T-helper 17 cell (primary cell): ENCODE results near the gene LGR6. TPM values are rescaled to one million over a fixed set of nuclear protein-coding genes. Genes with fewer than 3 reads are reported as not detected.
"Not testable (repeated sequence)": the region's sequence is repeated elsewhere in the genome, so short reads cannot be mapped to it uniquely, and the experiment has no call there.

Experiments
- ATAC-seq: fragments of 150-1000 bp; cut with Tn5 transposase; 2 replicates; pipeline ENCODE4 v1.10.0; 2021; ENCODE audit warnings: mild to moderate bottlenecking, moderate library complexity
- DNase-seq, 3 donors: peaks; one replicate each; pipeline versions ENCODE4 v3.0.0 to v3.0.0-alpha.2; 2020 to 2021
- H3K9me3 ChIP-seq: one replicate; pipeline ENCODE4 v1.7.0; 2013; ENCODE audit warnings: low read length, mild to moderate bottlenecking; ENCODE audit not compliant: control insufficient read depth, poor library complexity, severe bottlenecking
- H3K27ac Mint-ChIP-seq: one replicate; pipeline ENCODE4 v1.8.0; 2022; ENCODE audit warnings: mild to moderate bottlenecking, moderate library complexity, mixed read lengths
- H3K27me3 Mint-ChIP-seq: one replicate; pipeline ENCODE4 v1.8.0; 2022; ENCODE audit warnings: mixed read lengths
- H3K36me3 Mint-ChIP-seq: one replicate; pipeline ENCODE4 v1.8.0; 2022; ENCODE audit warnings: low read depth, mixed read lengths
- H3K4me1 Mint-ChIP-seq: one replicate; pipeline ENCODE4 v1.8.0; 2022; ENCODE audit warnings: mild to moderate bottlenecking, mixed read lengths
- H3K4me3 Mint-ChIP-seq: one replicate; pipeline ENCODE4 v1.8.0; 2022; ENCODE audit warnings: mild to moderate bottlenecking, moderate library complexity, mixed read lengths
- total RNA-seq, 4 donors: library from RNA in 2 of 4; stranded (reverse) in 2 of 4; gene quantifications; one replicate each; pipeline ENCODE4 v1.2.3 and lab custom pipeline; 2022 to 2026

LGR6 gene
- total RNA-seq, 2 donors from 2014 or later = 0.13 to 0.25 TPM

GRCh38 chr1:202189918-202190715 lies 3.5 kb upstream of the LGR6 start:
- DNase-seq = no peak
- Mint-ChIP-seq H3K4me3 (no peak overlapping the region), H3K4me1 (peaks cover 6% of the 10 kb centered on the region), H3K27me3 (peaks cover 39% of the 10 kb centered on the region), H3K27ac (peak overlapping the region; percentile 9), H3K36me3 (no peaks in the 10 kb centered on the region)
- ATAC-seq = no peak
- H3K9me3 ChIP-seq = no peaks in the 10 kb centered on the region

DNA sequence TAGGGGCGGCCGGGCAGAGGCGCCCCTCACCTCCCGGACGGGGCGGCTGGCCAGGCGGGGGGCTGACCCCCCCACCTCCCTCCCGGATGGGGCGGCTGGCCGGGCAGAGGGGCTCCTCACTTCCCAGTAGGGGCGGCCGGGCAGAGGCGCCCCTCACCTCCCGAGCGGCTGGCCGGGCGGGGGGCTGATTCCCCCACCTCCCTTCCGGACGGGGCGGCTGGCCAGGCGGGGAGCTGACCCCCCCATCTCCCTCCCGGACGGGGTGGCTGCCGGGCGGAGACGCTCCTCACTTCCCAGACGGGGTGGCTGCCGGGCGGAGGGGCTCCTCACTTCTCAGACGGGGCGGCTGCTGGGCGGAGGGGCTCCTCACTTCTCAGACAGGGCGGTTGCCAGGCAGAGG lies 2.2 kb upstream of the LGR6 start:
- peaks cover 52% of the 10 kb centered on the region for H3K27me3 Mint-ChIP-seq
- H3K36me3 Mint-ChIP-seq, ATAC-seq, H3K4me1 Mint-ChIP-seq, H3K27ac Mint-ChIP-seq, DNase-seq, H3K9me3 ChIP-seq, H3K4me3 Mint-ChIP-seq: not testable (repeated sequence)

GRCh38 chr1:202192770-202193613 lies 607 bp upstream of the LGR6 start:
- Mint-ChIP-seq H3K4me3 (no peak overlapping the region), H3K27ac (no peak overlapping the region), H3K4me1 (peaks cover 4% of the 10 kb centered on the region), H3K27me3 (peaks cover 51% of the 10 kb centered on the region), H3K36me3 (no peaks in the 10 kb centered on the region)
- no peaks in the 10 kb centered on the region for H3K9me3 ChIP-seq
- ATAC-seq (peak; percentile 66), DNase-seq (peak; percentile 35 to 44 (median 43))

DNA sequence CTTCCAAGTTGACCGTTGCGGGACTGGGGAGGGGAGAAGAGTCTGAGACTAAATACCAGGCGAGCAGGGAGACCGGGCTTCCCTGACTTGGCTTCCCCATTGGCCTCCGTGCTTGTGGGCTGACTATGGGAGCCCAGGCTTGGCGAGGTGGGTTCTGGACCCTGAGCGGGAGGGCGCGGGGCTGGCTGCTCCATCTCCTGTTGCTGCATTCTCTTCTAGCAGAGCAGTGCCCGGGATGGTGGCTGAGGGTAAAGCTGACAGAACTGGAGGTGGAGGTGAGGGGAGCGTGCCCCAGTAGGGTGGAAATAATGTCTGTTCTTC lies 689 bp downstream of the LGR6 start:
- H3K36me3 Mint-ChIP-seq = no peaks in the 10 kb centered on the region
- ATAC-seq (no peak), DNase-seq (no peak)
- H3K9me3 ChIP-seq = no peaks in the 10 kb centered on the region
- H3K27ac Mint-ChIP-seq = no peak overlapping the region
- H3K4me1 Mint-ChIP-seq = peaks cover 9% of the 10 kb centered on the region
- peaks cover 54% of the 10 kb centered on the region for H3K27me3 Mint-ChIP-seq
- H3K4me3 Mint-ChIP-seq = no peak overlapping the region

DNA sequence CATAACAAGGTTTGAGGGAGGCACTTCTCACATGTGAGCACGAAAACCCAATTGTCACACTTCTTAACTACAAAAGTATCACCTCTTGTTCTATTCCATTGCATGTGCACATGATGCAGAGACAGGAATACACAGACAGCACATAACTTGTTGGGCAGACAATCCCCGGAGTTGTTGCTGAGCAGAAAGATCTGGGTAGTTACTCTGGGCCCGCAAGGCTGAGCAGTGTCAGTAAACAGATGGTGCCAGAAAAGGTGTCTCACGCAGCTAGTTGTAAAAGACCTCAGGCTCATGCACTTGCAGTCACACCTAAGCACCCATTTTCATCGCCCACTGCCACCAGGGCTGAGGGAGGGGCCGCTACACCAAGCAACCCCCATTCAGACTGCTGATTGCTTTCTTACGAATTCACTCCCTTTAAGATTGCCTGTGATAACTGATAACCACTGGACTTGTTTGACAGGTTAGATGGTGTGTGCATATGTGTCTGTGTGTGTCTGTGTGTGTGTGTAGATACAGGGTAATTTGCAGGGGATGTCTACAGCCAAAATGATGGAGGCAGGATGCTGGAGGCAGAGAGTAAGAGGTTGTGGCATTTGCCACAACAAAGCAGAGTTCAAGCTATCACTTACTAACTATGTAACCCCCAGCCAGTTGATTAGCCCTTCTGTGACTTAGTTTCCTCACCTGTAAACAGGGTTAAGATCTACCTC lies 4.2 kb downstream of the LGR6 start:
- Mint-ChIP-seq H3K27me3 (peaks cover 43% of the 10 kb centered on the region), H3K36me3 (no peaks in the 10 kb centered on the region), H3K4me3 (no peak overlapping the region), H3K27ac (no peak overlapping the region), H3K4me1 (peaks cover 20% of the 10 kb centered on the region)
- DNase-seq (no peak), ATAC-seq (peak; percentile 24)
- H3K9me3 ChIP-seq = no peaks in the 10 kb centered on the region

GRCh38 chr1:202198366-202198724 lies 4.7 kb downstream of the LGR6 start:
- no peaks in the 10 kb centered on the region for H3K9me3 ChIP-seq
- Mint-ChIP-seq H3K4me3 (no peak overlapping the region), H3K36me3 (no peaks in the 10 kb centered on the region), H3K4me1 (peaks cover 20% of the 10 kb centered on the region), H3K27me3 (peaks cover 42% of the 10 kb centered on the region), H3K27ac (no peak overlapping the region)
- DNase-seq (no peak), ATAC-seq (no peak)

DNA sequence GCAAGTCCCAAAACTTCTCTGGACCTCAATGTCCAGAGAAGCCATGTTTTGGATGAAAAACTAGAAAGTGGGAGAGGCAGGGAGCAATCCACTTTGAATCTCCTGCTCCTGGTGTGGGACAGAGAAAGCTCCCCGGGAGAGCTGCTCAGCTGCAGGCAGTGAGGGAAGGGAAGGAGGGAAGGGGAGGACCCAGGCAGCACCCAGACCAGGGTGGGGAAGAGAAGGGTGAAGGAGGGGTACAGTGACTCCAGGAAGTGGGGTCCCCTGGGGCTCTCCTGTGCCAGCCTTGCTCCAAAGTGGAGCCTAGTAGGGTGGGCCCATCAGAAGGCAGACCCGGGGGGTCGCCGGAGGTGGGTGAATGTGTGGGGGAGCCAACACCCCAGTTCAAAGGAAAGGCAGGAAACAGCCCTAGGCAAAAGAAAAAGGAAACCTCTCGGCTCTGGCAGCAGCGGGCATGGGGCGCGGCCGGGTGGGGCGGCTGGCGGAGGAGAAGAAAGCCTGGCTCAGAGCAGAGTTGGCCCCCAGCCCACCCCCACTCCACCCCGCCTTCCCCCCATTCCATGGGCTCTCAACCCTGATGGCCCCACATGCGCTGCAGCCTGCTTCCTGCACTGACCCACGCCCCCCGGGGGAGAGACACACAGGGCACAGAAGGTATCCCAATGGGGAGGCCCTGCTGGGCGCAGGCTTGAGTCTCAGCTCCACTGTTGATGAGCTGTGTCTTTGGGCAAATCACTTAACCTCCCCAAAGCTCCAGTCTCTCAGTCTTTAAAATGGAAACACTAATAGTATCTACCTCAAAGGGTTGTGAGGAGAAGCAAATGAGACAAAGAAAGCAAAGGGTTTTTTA lies 5.7 kb downstream of the LGR6 start:
- peaks cover 34% of the 10 kb centered on the region for H3K27me3 Mint-ChIP-seq
- no peaks in the 10 kb centered on the region for H3K9me3 ChIP-seq
- H3K36me3 Mint-ChIP-seq = no peaks in the 10 kb centered on the region
- peaks cover 18% of the 10 kb centered on the region for H3K4me1 Mint-ChIP-seq
- ATAC-seq = no peak
- no peak overlapping the region for H3K4me3 Mint-ChIP-seq
- no peak overlapping the region for H3K27ac Mint-ChIP-seq
- DNase-seq = no peak

- DNase-seq = no peak
- Mint-ChIP-seq H3K27me3 (peaks cover 25% of the 10 kb centered on the region), H3K27ac (no peak overlapping the region), H3K4me3 (peak overlapping the region; percentile 9), H3K4me1 (peaks cover 18% of the 10 kb centered on the region), H3K36me3 (no peaks in the 10 kb centered on the region)
- no peaks in the 10 kb centered on the region for H3K9me3 ChIP-seq
- no peak for ATAC-seq
Observed at GRCh38 chr1:202200112-202200548, 6.5 kb downstream of the LGR6 start.

DNA sequence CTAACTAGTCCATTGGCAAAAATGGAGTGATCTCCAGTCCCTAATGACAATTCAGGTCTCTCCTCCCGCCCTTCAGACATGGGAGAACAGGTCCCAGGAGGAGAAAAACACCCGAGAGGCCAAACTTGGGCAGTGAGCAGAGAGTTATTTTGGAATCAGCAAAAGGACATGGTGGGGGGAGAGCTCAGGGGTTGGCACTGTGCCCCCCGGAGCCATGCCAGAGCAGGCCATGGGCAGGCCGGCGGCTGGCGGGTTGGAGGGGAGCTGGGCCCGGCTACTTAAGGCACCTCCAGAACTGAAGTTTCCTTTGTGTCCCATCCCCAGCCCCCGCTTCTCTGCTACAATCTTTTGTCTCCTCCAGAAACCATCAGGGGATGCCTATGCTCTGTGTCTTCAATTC lies 7.1 kb downstream of the LGR6 start:
- H3K4me1 Mint-ChIP-seq = peaks cover 18% of the 10 kb centered on the region
- ATAC-seq = no peak
- no peak overlapping the region for H3K4me3 Mint-ChIP-seq
- H3K27me3 Mint-ChIP-seq = peaks cover 20% of the 10 kb centered on the region
- no peak overlapping the region for H3K27ac Mint-ChIP-seq
- H3K36me3 Mint-ChIP-seq = no peaks in the 10 kb centered on the region
- no peak for DNase-seq
- H3K9me3 ChIP-seq = no peaks in the 10 kb centered on the region

DNA sequence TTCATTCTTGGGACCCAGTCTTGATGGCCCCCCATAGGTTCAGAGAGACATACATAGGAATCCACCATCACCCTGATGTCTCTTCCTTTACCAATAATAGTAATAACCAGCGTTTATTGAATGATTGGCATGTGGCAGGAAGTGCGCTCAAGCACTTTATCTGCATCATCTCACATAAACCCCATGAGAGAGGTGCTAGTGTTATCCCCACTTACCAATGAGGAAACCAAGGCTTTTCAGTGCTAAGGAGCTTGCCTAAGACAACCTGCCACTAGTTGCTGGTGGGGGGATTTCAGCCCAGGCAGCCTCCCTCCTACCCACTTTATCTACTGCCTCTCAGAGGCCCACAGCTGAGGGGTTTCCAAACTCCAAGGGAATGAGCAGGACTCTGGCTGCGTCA lies 7.7 kb downstream of the LGR6 start:
- Mint-ChIP-seq H3K4me3 (no peak overlapping the region), H3K4me1 (peaks cover 18% of the 10 kb centered on the region), H3K27me3 (peaks cover 14% of the 10 kb centered on the region), H3K36me3 (no peaks in the 10 kb centered on the region), H3K27ac (peak overlapping the region; percentile 19)
- ATAC-seq = peak; percentile 59
- H3K9me3 ChIP-seq = no peaks in the 10 kb centered on the region
- no peak for DNase-seq

- Mint-ChIP-seq H3K36me3 (no peaks in the 10 kb centered on the region), H3K4me3 (no peak overlapping the region), H3K27ac (peak overlapping the region; percentile 19), H3K27me3 (peaks cover 11% of the 10 kb centered on the region), H3K4me1 (peaks cover 18% of the 10 kb centered on the region)
- DNase-seq = no peak
- H3K9me3 ChIP-seq = no peaks in the 10 kb centered on the region
- no peak for ATAC-seq
Observed at GRCh38 chr1:202201971-202202370, 8.4 kb downstream of the LGR6 start.

GRCh38 chr1:202202500-202203168 lies 9.0 kb downstream of the LGR6 start:
- Mint-ChIP-seq H3K4me3 (no peak overlapping the region), H3K36me3 (no peaks in the 10 kb centered on the region), H3K27me3 (peaks cover 11% of the 10 kb centered on the region), H3K27ac (no peak overlapping the region), H3K4me1 (peaks cover 18% of the 10 kb centered on the region)
- DNase-seq (no peak), ATAC-seq (no peak)
- H3K9me3 ChIP-seq = no peaks in the 10 kb centered on the region
